BE2C (cell line): Measurements from ENCODE around the gene GGPS1.

Source experiments
- DNase-seq: peaks from one replicate; pipeline ENCODE4 v3.0.0-alpha.2; 2020
- H3K27me3 ChIP-seq: fragments of 250-450 bp; sonication (Bioruptor Pico); 2 replicates; pipeline ENCODE4 v1.5.1; 2020; ENCODE audit warnings: mild to moderate bottlenecking
- H3K36me3 ChIP-seq: fragments of 250-450 bp; sonication (Bioruptor Pico); 2 replicates; pipeline ENCODE4 v1.5.1; 2020; ENCODE audit warnings: mild to moderate bottlenecking
- H3K4me1 ChIP-seq: fragments of 250-450 bp; sonication (Bioruptor Pico); 2 replicates; pipeline ENCODE4 v1.5.1; 2020
- H3K4me3 ChIP-seq: 2 replicates; pipeline ENCODE4 v1.5.1; 2011; ENCODE audit warnings: low read depth, low read length
- H3K9me3 ChIP-seq: fragments of 250-450 bp; sonication (Bioruptor Pico); 2 replicates; pipeline ENCODE4 v1.5.1; 2020
- CTCF ChIP-seq: IDR thresholded peaks from 2 replicates; pipeline ENCODE4 v1.5.1; 2012; ENCODE audit warnings: mild to moderate bottlenecking, low read depth, low read length

Gene GGPS1

DNA sequence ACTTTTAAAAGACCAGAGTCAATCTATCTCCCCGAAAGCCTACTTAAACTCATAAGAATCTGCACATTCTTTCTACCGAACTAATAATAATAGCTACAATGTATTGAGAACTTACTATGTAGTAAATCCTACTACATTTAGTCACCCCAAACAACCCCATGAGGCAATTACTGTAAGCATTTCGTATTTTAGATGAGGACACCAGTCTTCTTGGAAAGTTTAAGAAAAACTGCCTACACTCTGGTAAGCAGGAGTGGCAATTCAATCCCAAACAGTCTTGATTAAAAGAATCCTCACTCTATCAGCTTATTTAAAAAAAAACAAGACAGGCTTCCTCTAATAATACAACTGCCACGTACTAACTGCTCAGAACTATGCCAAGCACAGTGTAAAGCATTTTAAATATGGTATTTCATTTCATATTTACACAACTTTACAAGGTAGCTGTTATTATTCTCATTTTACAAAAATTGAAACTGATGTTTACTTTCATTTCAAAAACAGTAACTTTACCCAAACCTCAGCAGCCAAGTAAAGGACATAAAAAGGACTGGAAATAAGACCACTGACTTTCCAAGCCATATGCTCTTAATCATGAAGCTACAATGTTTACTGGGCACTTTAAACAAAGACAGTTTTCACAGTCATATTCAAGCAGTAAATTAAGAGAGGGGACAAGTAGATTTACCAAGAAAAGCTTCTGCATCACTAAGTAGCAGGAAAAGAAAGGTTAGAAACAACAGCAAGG, 14.3 kb upstream of the GGPS1 start:
- Histone ChIP-seq H3K9me3 (no peaks in the 10 kb centered on the region), H3K4me3 (no peak overlapping the region), H3K36me3 (peaks cover 7% of the 10 kb centered on the region), H3K4me1 (no peaks in the 10 kb centered on the region), H3K27me3 (no peaks in the 10 kb centered on the region)
- DNase-seq = no peak
- TF ChIP-seq CTCF = no peak

DNA sequence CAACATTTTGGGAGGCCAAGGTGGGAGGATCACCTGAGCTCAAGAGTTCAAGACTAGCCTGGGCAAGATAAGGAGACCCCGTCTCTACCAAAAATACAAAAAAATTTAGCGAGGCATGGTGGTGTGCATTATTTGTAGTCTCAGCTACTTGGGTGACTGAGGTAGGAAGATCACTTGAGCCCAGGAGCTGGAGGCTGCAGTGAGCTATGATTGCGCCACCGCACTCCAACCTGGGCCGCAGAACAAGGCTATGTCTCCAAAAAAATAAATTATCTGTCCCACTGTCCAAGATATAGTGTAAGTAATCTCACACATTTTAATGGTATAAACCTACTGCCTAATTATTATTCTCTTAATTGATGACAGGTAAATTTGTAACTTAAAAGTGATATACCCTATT, 13.2 kb upstream of the GGPS1 start:
- DNase-seq = no peak
- Histone ChIP-seq H3K9me3 (no peaks in the 10 kb centered on the region), H3K27me3 (no peaks in the 10 kb centered on the region), H3K36me3 (peaks cover 7% of the 10 kb centered on the region), H3K4me1 (no peaks in the 10 kb centered on the region), H3K4me3 (no peak overlapping the region)
- TF ChIP-seq CTCF = no peak

- Histone ChIP-seq H3K36me3 (peaks cover 7% of the 10 kb centered on the region), H3K4me1 (no peaks in the 10 kb centered on the region), H3K27me3 (no peaks in the 10 kb centered on the region), H3K4me3 (no peak overlapping the region), H3K9me3 (no peaks in the 10 kb centered on the region)
- TF ChIP-seq CTCF = no peak
- DNase-seq = no peak
These were observed 12.6 kb upstream of the GGPS1 start for GRCh38 chr1:235315735-235316134.

DNA sequence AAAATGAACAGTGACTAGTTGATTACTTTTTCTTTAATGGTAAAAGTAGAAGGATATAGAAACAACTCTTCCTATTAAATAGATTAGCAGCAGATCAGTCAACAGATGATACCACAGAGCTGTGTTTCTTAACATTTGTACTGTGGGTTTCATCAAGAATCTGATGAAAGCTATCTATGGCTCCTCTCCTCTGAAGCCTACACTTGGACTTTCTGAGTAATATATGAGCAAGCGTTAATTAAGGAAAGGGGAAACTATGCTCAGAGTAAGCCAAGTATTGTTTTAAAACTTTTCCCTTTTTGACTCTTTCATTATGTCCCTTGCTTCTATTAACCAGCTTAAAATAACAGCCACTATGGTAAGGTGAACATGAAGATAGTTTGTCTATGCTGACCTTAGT, 11.2 kb upstream of the GGPS1 start:
- no peak for TF ChIP-seq CTCF
- H3K27me3 ChIP-seq = no peaks in the 10 kb centered on the region
- no peak overlapping the region for H3K4me3 ChIP-seq
- no peaks in the 10 kb centered on the region for H3K4me1 ChIP-seq
- H3K9me3 ChIP-seq = no peaks in the 10 kb centered on the region
- no peak for DNase-seq
- peaks cover 8% of the 10 kb centered on the region for H3K36me3 ChIP-seq

GRCh38 chr1:235319255-235319654, 9.1 kb upstream of the GGPS1 start:
- Histone ChIP-seq H3K4me3 (no peak overlapping the region), H3K4me1 (no peaks in the 10 kb centered on the region), H3K9me3 (no peaks in the 10 kb centered on the region), H3K36me3 (peaks cover 12% of the 10 kb centered on the region), H3K27me3 (no peaks in the 10 kb centered on the region)
- TF ChIP-seq CTCF = no peak
- no peak for DNase-seq

DNA sequence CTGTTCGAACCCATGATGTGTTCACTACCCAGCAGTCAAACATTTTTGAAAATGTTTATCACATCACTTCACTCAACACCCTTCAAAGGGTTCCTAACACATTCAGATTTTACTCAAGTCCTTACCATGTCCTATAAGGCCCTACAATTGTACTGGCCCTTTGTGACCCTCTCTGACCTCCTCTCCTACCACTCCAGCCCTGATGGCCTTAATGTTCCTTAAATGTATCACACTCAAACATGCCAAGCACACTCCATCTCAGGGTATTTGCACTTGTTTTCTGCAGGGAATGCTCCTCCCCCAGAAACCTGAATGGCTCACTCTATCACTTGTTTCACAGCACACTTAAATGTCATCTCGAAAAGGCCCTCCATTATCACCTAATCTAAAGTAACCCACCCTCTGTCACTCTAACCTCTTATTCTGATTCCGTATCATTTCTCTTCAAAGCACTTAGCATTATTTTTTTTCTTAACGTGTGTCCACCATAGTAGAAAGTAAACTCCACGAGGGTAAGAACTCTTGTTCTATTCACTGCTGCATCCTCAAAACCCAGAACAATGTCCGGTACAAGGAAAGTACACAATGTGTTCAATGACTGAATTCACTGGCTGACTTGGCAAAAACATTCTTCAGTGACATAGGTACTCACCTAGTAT, 7.7 kb upstream of the GGPS1 start:
- no peak for TF ChIP-seq CTCF
- no peak for DNase-seq
- no peaks in the 10 kb centered on the region for H3K27me3 ChIP-seq
- H3K36me3 ChIP-seq = peaks cover 12% of the 10 kb centered on the region
- no peak overlapping the region for H3K4me3 ChIP-seq
- no peaks in the 10 kb centered on the region for H3K9me3 ChIP-seq
- no peaks in the 10 kb centered on the region for H3K4me1 ChIP-seq
